BLaER1 (cell line): Measurements from ENCODE around the gene LARGE2.

ENCODE experiments used
- H3K27ac ChIP-seq: shearing (Covaris generic); formaldehyde crosslinking; 2 replicates; pipeline ENCODE4 v1.8.1; 2022
- H3K27me3 ChIP-seq: shearing (Covaris generic); formaldehyde crosslinking; 2 replicates; pipeline ENCODE4 v1.8.1; 2022
- H3K36me3 ChIP-seq: shearing (Covaris generic); formaldehyde crosslinking; 2 replicates; pipeline ENCODE4 v1.8.1; 2022
- H3K4me1 ChIP-seq: shearing (Covaris generic); formaldehyde crosslinking; 2 replicates; pipeline ENCODE4 v1.8.1; 2022
- H3K4me2 ChIP-seq: shearing (Covaris generic); formaldehyde crosslinking; 2 replicates; pipeline ENCODE4 v1.8.1; 2022
- H3K4me3 ChIP-seq: shearing (Covaris generic); formaldehyde crosslinking; 2 replicates; pipeline ENCODE4 v1.8.1; 2022
- H3K9ac ChIP-seq: shearing (Covaris generic); formaldehyde crosslinking; 2 replicates; pipeline ENCODE4 v1.8.1; 2022
- H3K9me3 ChIP-seq: shearing (Covaris generic); formaldehyde crosslinking; 2 replicates; pipeline ENCODE4 v1.8.1; 2022
- H4K20me1 ChIP-seq: shearing (Covaris generic); formaldehyde crosslinking; 2 replicates; pipeline ENCODE4 v1.8.1; 2022
- Cebpa-rat ChIP-seq: shearing (Covaris generic); IDR thresholded peaks from 2 replicates; pipeline ENCODE4 v1.8.1; 2022

The LARGE2 gene

DNA sequence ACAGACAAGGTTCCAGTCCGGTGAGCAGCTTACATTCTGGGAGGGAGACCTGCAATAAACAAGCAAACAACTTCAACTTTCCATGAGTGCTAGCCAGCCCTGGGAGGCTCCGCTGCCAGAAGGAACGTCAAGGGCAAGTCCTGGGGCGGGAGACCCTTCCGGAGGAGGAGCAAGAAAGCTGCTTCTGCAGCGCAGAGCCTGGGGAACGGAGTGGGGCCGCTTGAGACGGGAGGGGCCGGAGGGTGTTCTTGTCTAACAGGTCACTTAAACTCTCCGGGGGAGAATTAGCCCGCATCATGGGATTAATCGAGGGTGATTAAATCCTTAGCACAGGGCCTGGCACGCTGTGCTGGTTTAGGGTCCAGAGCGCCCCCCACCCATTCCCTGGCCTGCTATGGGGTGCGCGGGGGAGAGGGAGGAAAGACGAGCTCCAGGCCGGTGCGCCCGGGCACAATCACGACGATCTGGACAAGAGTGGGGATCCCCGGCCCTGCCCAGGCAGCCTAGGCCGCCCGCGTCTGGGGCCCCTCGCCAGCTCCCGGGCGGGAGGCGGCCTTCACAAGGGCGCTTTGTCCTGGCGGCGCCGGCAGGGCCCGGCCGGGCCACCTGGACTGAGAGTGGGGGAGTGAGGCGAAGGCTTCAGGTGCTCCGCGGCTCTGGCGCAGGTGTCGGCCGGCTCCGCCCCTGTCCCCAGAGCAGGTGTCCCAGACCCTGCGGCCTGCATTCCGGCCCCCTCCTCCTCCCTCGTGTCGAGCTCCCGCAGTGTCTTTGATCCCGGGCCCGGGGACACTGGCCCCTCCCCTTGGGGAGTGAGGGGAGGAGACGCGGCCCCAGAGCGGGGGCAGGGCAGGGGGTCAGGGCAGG lies 663 bp upstream of the LARGE2 start:
- Histone ChIP-seq H3K4me3 (peak overlapping the region; percentile 73), H3K36me3 (peaks cover 8% of the 10 kb centered on the region), H3K27me3 (peaks cover 38% of the 10 kb centered on the region), H3K9me3 (no peaks in the 10 kb centered on the region), H3K27ac (peak overlapping the region; percentile 84), H3K4me1 (peaks cover 86% of the 10 kb centered on the region), H3K9ac (peak overlapping the region; percentile 83), H4K20me1 (peaks cover 17% of the 10 kb centered on the region; the same call in 1 of the 2 replicates), H3K4me2 (peak overlapping the region; percentile 96)
- TF ChIP-seq Cebpa-rat = no peak

GRCh38 chr11:45924036-45924915 lies 1.8 kb downstream of the LARGE2 start:
- peak overlapping the region; percentile 58 for H3K27ac ChIP-seq
- H3K4me2 ChIP-seq = peak overlapping the region; percentile 96
- H3K27me3 ChIP-seq = peaks cover 38% of the 10 kb centered on the region

DNA sequence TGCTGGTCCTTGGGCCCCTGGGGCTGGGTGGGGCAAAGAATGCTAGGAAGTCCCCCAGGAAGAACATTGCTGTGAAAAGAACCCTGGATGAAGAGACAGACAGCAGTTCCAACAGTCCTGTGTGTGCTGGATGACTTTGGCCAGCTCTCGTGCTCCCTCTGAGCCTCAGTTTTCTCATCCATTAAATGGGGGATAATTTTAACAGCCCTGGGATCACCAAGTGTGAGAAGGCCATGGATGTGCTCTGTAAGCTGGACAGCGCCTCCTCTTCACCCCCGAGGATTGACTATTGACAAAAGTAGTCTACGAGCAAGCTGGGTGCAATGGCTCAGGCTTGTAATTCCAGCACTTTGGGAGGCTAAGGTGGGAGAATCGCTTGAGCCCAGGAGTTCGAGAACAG lies 2.5 kb downstream of the LARGE2 start:
- TF ChIP-seq Cebpa-rat = no peak
- H3K27me3 ChIP-seq = peaks cover 37% of the 10 kb centered on the region
- H3K4me2 ChIP-seq = peak overlapping the region; percentile 96

More at GRCh38 chr11:45924036-45924915, 1.8 kb downstream of the LARGE2 start:
- Histone ChIP-seq H3K36me3 (peaks cover 27% of the 10 kb centered on the region), H3K9ac (peak overlapping the region; percentile 43), H3K4me1 (peaks cover 99% of the 10 kb centered on the region), H3K4me3 (peak overlapping the region; percentile 73), H4K20me1 (0 out of 2 replicates have a peak, but pooled peaks cover 8% of the 10 kb centered on the region), H3K9me3 (no peaks in the 10 kb centered on the region)
- TF ChIP-seq Cebpa-rat = no peak

DNA sequence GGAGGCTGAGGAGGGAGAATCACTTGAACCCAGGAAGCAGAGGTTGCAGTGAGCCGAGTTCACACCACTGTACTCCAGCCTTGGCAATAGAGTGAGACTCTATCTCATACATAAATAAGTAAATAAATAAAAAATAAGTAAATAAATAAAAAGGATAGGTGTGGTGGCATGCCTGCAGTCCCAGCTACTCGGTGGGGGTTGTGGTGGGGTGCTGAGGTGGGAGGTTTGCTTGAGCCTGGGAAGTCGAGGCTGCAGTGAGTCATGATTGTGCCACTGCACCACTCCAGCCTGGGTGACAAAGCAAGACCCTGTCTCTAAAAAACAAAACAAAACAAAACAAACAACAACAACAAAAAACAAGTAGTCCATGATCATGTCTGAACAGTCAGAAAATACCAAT lies 3.1 kb downstream of the LARGE2 start:
- H4K20me1 ChIP-seq = peaks cover 13% of the 10 kb centered on the region
- peaks cover 30% of the 10 kb centered on the region for H3K27me3 ChIP-seq
- TF ChIP-seq Cebpa-rat = no peak
- H3K27ac ChIP-seq = no peak overlapping the region
- peaks cover 27% of the 10 kb centered on the region for H3K36me3 ChIP-seq
- peaks cover 99% of the 10 kb centered on the region for H3K4me1 ChIP-seq
- peak overlapping the region; percentile 97; the same call in 1 of the 2 replicates for H3K4me2 ChIP-seq
- no peak overlapping the region for H3K9ac ChIP-seq
- no peaks in the 10 kb centered on the region for H3K9me3 ChIP-seq
- H3K4me3 ChIP-seq = no peak overlapping the region

More for the DNA sequence above, 2.5 kb downstream of the LARGE2 start:
- Histone ChIP-seq H3K9ac (peak overlapping the region; percentile 43; the same call in 1 of the 2 replicates), H3K9me3 (no peaks in the 10 kb centered on the region), H3K27ac (peak overlapping the region; percentile 58), H3K4me3 (no peak overlapping the region), H4K20me1 (0 out of 2 replicates have a peak, but pooled peaks cover 8% of the 10 kb centered on the region), H3K4me1 (peaks cover 99% of the 10 kb centered on the region), H3K36me3 (peaks cover 27% of the 10 kb centered on the region)

DNA sequence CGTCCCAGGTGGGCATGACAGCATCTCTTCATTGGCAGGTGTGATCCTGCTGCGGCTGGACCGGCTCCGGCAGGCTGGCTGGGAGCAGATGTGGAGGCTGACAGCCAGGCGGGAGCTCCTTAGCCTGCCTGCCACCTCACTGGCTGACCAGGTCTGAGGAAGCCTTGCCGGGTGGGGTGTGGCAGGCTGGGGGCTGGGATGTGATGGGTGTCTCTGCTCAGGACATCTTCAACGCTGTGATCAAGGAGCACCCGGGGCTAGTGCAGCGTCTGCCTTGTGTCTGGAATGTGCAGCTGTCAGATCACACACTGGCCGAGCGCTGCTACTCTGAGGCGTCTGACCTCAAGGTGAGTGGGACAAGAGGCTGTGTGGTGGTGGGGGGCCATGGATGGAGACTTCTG lies 3.5 kb downstream of the LARGE2 start:
- peak overlapping the region; percentile 97; the same call in 1 of the 2 replicates for H3K4me2 ChIP-seq
- no peak for TF ChIP-seq Cebpa-rat
- H3K36me3 ChIP-seq = peaks cover 27% of the 10 kb centered on the region
- H3K4me1 ChIP-seq = peaks cover 99% of the 10 kb centered on the region
- H3K27ac ChIP-seq = no peak overlapping the region
- H3K4me3 ChIP-seq = no peak overlapping the region
- H3K27me3 ChIP-seq = peaks cover 26% of the 10 kb centered on the region
- no peaks in the 10 kb centered on the region for H3K9me3 ChIP-seq
- H4K20me1 ChIP-seq = peaks cover 13% of the 10 kb centered on the region
- no peak overlapping the region for H3K9ac ChIP-seq

GRCh38 chr11:45926536-45927331 lies 4.3 kb downstream of the LARGE2 start:
- TF ChIP-seq Cebpa-rat = no peak
- peaks cover 27% of the 10 kb centered on the region for H3K36me3 ChIP-seq
- H4K20me1 ChIP-seq = peaks cover 13% of the 10 kb centered on the region
- no peaks in the 10 kb centered on the region for H3K9me3 ChIP-seq
- H3K9ac ChIP-seq = no peak overlapping the region
- peaks cover 19% of the 10 kb centered on the region for H3K27me3 ChIP-seq
- peak overlapping the region; percentile 97 for H3K4me2 ChIP-seq
- H3K4me3 ChIP-seq = no peak overlapping the region
- peaks cover 99% of the 10 kb centered on the region for H3K4me1 ChIP-seq
- H3K27ac ChIP-seq = peak overlapping the region; percentile 51

- Histone ChIP-seq H3K4me1 (peaks cover 99% of the 10 kb centered on the region), H3K27ac (peak overlapping the region; percentile 51), H3K9ac (no peak overlapping the region), H3K9me3 (no peaks in the 10 kb centered on the region), H3K4me2 (peak overlapping the region; percentile 97), H3K27me3 (peaks cover 16% of the 10 kb centered on the region), H3K36me3 (peaks cover 27% of the 10 kb centered on the region), H3K4me3 (no peak overlapping the region), H4K20me1 (peaks cover 13% of the 10 kb centered on the region)
- TF ChIP-seq Cebpa-rat = no peak
Observed at GRCh38 chr11:45927332-45927683, 4.9 kb downstream of the LARGE2 start.

DNA sequence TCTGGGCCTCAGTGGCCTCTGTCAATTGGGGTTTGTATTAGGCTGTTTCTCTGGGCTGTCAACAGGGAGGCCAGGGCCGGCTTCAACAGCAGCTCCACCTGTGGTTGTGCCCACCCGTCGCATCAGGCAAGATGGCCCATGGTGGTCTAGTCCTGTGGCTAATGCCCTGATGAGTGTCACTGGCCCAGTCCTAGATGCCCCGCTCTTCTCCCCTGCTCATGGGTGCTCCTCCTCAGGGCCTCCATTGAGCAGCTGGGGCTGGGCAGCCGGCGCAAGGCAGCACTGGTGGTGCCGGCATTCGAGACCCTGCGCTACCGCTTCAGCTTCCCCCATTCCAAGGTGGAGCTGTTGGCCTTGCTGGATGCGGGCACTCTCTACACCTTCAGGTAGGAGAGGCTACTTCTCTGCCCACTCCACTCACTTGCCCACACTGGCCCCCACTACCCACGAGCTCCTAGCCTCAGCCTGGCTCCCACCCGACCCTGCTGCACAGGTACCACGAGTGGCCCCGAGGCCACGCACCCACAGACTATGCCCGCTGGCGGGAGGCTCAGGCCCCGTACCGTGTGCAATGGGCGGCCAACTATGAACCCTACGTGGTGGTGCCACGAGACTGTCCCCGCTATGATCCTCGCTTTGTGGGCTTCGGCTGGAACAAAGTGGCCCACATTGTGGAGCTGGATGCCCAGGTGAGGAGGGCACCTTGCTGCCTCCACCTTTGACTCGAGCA lies 5.4 kb downstream of the LARGE2 start:
- peaks cover 16% of the 10 kb centered on the region for H3K27me3 ChIP-seq
- peaks cover 13% of the 10 kb centered on the region for H4K20me1 ChIP-seq
- peaks cover 99% of the 10 kb centered on the region for H3K4me1 ChIP-seq
- TF ChIP-seq Cebpa-rat = no peak
- H3K9me3 ChIP-seq = no peaks in the 10 kb centered on the region
- no peak overlapping the region for H3K9ac ChIP-seq
- peaks cover 27% of the 10 kb centered on the region for H3K36me3 ChIP-seq
- H3K4me3 ChIP-seq = no peak overlapping the region
- peak overlapping the region; percentile 97 for H3K4me2 ChIP-seq
- peak overlapping the region; percentile 90 for H3K27ac ChIP-seq
